ENCODE results near the gene CDK19. TPM values are rescaled to one million over a fixed set of nuclear protein-coding genes. Genes with fewer than 3 reads are reported as not detected.

CDK19 gene
- total RNA-seq, 1 donor, result 15.6 TPM

GRCh38 chr6:110705543-110705942 lies 109.7 kb downstream of the CDK19 start:
- Histone ChIP-seq H3K4me2 (ENCODE audit: insufficient read depth, low read length) (no peak overlapping the region), H3K27me3 (ENCODE audit: insufficient read depth, low read length) (no peaks in the 10 kb centered on the region), H3K27ac (ENCODE audit: low read depth, low read length) (no peak overlapping the region), H4K20me1 (ENCODE audit: insufficient read depth, low read length) (peaks cover 5% of the 10 kb centered on the region), H3K79me2 (ENCODE audit: insufficient read depth, low read length) (no peaks in the 10 kb centered on the region), H3K4me3 (ENCODE audit: insufficient read depth, low read length) (no peak overlapping the region), H2AFZ (ENCODE audit: low read length) (no peak overlapping the region), H3K9me3 (ENCODE audit: low read depth, low read length) (no peaks in the 10 kb centered on the region), H3K36me3 (ENCODE audit: insufficient read depth, low read length) (no peaks in the 10 kb centered on the region), H3K4me1 (ENCODE audit: insufficient read depth, low read length) (peaks cover 8% of the 10 kb centered on the region)
- no peak for DNase-seq (ENCODE audit: insufficient read length, low spot score, missing footprints)
- TF ChIP-seq CTCF (IDR thresholded peaks at IDR 0.05; ENCODE audit: extremely low read depth, low read depth, low read length), result no peak

GRCh38 chr6:110703906-110704594 lies 111.2 kb downstream of the CDK19 start:
- no peak overlapping the region for H2AFZ ChIP-seq (ENCODE audit: low read length)
- H3K27ac ChIP-seq (ENCODE audit: low read depth, low read length), result no peak overlapping the region
- H4K20me1 ChIP-seq (ENCODE audit: insufficient read depth, low read length), result peaks cover 12% of the 10 kb centered on the region
- no peaks in the 10 kb centered on the region for H3K79me2 ChIP-seq (ENCODE audit: insufficient read depth, low read length)
- DNase-seq (ENCODE audit: insufficient read length, low spot score, missing footprints), result no peak
- no peak overlapping the region for H3K4me2 ChIP-seq (ENCODE audit: insufficient read depth, low read length)
- no peaks in the 10 kb centered on the region for H3K9me3 ChIP-seq (ENCODE audit: low read depth, low read length)
- H3K4me1 ChIP-seq (ENCODE audit: insufficient read depth, low read length), result peaks cover 17% of the 10 kb centered on the region
- no peak overlapping the region for H3K4me3 ChIP-seq (ENCODE audit: insufficient read depth, low read length)
- no peaks in the 10 kb centered on the region for H3K36me3 ChIP-seq (ENCODE audit: insufficient read depth, low read length)
- TF ChIP-seq CTCF (IDR thresholded peaks at IDR 0.05; ENCODE audit: extremely low read depth, low read depth, low read length), result no peak
- H3K27me3 ChIP-seq (ENCODE audit: insufficient read depth, low read length), result no peaks in the 10 kb centered on the region

DNA sequence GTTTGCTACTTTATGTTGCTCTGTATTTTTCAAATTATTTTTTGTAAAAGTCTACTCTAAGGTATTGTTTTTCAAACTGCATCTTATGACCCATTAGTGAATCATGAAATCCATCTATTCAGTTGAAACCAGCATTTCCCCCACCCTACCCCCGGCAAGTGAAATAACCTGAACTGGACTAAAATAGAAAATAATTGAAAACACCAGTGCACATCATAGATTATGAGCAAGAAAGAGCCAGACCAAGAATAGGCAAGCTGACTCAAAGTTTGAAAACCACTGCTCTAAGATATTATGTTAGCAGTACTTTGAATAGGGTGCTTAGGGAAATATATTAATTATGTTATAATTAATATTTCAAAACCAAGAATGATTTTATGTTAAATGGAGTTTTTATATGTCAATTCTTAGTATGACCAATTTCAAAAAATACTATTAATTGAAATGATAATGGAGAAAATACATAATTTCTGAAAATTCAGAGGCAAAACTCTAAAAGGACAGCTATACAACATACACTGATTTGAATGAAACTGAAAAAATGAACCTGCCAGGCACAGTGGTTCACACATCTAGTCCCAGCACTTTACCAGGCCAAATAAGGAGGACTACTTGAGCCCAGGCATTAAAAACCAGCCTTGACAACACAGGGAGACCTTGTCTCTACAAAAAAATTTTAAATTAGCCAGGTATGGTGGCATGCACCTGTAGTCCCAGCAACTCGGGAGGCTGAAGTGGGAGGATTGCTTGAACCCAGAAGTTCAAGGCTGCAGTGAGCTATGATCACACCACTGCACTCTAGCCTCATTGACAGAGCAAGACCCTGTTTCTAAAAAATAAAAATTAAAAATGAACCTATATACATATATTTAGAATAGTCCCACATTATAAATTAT lies 112.0 kb downstream of the CDK19 start:
- Histone ChIP-seq H3K27me3 (ENCODE audit: insufficient read depth, low read length) (no peaks in the 10 kb centered on the region), H3K4me2 (ENCODE audit: insufficient read depth, low read length) (no peak overlapping the region), H3K9me3 (ENCODE audit: low read depth, low read length) (no peaks in the 10 kb centered on the region), H3K36me3 (ENCODE audit: insufficient read depth, low read length) (no peaks in the 10 kb centered on the region), H3K4me1 (ENCODE audit: insufficient read depth, low read length) (peaks cover 13% of the 10 kb centered on the region), H3K4me3 (ENCODE audit: insufficient read depth, low read length) (no peak overlapping the region), H3K27ac (ENCODE audit: low read depth, low read length) (no peak overlapping the region), H4K20me1 (ENCODE audit: insufficient read depth, low read length) (peaks cover 9% of the 10 kb centered on the region), H3K79me2 (ENCODE audit: insufficient read depth, low read length) (no peaks in the 10 kb centered on the region), H2AFZ (ENCODE audit: low read length) (no peak overlapping the region)
- DNase-seq (ENCODE audit: insufficient read length, low spot score, missing footprints), result no peak
- TF ChIP-seq CTCF (IDR thresholded peaks at IDR 0.05; ENCODE audit: extremely low read depth, low read depth, low read length), result no peak

- peaks cover 12% of the 10 kb centered on the region for H3K4me1 ChIP-seq (ENCODE audit: insufficient read depth, low read length)
- peaks cover 7% of the 10 kb centered on the region for H4K20me1 ChIP-seq (ENCODE audit: insufficient read depth, low read length)
- H3K27ac ChIP-seq (ENCODE audit: low read depth, low read length), result no peak overlapping the region
- DNase-seq (ENCODE audit: insufficient read length, low spot score, missing footprints), result no peak
- H2AFZ ChIP-seq (ENCODE audit: low read length), result no peak overlapping the region
- H3K4me2 ChIP-seq (ENCODE audit: insufficient read depth, low read length), result no peak overlapping the region
- no peaks in the 10 kb centered on the region for H3K9me3 ChIP-seq (ENCODE audit: low read depth, low read length)
- TF ChIP-seq CTCF (IDR thresholded peaks at IDR 0.05; ENCODE audit: extremely low read depth, low read depth, low read length), result no peak
- H3K27me3 ChIP-seq (ENCODE audit: insufficient read depth, low read length), result no peaks in the 10 kb centered on the region
- H3K4me3 ChIP-seq (ENCODE audit: insufficient read depth, low read length), result no peak overlapping the region
- no peaks in the 10 kb centered on the region for H3K36me3 ChIP-seq (ENCODE audit: insufficient read depth, low read length)
- peaks cover 2% of the 10 kb centered on the region for H3K79me2 ChIP-seq (ENCODE audit: insufficient read depth, low read length)
Measured at GRCh38 chr6:110699780-110700179, 115.5 kb downstream of the CDK19 start.
